ENCODE data around the gene LILRA2.

DNA sequence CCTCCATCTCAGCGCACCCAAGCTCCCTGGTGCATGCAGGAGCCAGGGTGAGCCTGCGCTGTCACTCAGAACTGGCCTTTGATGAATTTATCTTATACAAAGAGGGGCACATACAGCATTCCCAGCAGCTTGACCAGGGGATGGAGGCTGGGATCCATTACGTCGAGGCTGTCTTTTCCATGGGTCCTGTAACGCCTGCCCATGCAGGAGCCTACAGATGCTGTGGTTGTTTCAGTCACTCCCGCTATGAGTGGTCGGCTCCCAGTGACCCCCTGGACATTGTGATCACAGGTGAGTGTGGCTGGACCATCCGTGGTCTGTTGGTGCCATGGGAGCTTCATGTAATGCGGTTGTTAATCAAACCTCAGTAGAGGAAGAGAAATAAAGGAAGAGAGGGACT is 38.0 kb upstream of the LILRA2 start:
- TF ChIP-seq, protein P1, sequence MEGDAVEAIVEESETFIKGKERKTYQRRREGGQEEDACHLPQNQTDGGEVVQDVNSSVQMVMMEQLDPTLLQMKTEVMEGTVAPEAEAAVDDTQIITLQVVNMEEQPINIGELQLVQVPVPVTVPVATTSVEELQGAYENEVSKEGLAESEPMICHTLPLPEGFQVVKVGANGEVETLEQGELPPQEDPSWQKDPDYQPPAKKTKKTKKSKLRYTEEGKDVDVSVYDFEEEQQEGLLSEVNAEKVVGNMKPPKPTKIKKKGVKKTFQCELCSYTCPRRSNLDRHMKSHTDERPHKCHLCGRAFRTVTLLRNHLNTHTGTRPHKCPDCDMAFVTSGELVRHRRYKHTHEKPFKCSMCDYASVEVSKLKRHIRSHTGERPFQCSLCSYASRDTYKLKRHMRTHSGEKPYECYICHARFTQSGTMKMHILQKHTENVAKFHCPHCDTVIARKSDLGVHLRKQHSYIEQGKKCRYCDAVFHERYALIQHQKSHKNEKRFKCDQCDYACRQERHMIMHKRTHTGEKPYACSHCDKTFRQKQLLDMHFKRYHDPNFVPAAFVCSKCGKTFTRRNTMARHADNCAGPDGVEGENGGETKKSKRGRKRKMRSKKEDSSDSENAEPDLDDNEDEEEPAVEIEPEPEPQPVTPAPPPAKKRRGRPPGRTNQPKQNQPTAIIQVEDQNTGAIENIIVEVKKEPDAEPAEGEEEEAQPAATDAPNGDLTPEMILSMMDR (IDR thresholded peaks at IDR 0.05): no peak
- TF ChIP-seq ZFX (IDR thresholded peaks at IDR 0.05; ENCODE audit: borderline replicate concordance): no peak

All from 22Rv1 (cell line).